ENCODE results near the gene SMNDC1. TPM values are rescaled to one million over a fixed set of nuclear protein-coding genes. Genes with fewer than 3 reads are reported as not detected.
"Not testable (repeated sequence)": the region's sequence is repeated elsewhere in the genome, so short reads cannot be mapped to it uniquely, and the experiment has no call there.

SMNDC1 gene
- 27.9 TPM for total RNA-seq

GRCh38 chr10:110304780-110305421, at the start of gene SMNDC1:
Gene SMNDC1, minus strand, starts transcription at chr10:110304920. Its CDS starts 1,333 bp downstream, at chr10:110303587.
- peak; percentile 99 for DNase-seq (ENCODE audit: low spot score)

- DNase-seq (ENCODE audit: low spot score): peak; percentile 87
Measured at GRCh38 chr10:110354322-110354766, 49.6 kb upstream of the SMNDC1 start.

DNA sequence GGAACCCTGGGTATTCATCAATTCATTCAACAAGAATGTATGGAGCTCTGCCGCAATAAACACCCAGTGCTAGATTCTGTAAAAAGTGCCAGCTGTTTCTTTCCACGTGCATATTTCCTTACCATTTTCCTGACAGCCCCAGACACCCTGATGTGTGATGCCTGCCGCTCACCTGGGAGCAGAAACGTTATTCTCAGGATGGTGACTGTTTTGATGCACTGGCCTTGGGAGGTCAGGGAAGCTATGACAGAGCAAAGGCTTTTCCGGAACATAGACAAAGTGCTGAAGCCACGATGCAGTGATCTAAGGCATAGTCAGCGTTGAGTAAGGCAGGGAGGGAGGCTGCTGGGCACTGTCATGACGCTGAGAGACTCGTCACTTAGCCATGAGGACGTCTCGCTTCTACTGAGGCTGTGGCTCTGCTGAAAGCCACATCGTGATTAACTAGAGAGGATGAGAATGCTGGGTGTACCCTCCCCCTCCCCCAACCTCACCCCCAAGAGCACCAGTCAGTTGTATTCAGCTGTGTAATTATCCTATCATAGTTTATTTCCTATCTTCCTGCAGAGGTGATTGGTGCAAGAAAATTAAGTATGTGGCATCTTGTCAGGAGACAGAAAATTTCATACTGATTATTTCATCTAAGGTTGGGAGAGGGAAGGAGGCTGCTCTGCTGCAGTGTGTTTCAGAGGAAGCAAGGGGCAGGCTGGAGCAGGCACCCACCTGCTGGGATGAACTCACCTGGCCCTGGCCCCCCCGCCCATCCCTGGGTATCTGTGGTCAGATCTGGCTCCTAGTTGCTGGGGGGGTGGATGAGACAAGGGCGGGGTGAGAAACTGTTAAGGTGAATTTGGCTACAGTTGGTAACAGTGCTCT, 48.8 kb upstream of the SMNDC1 start:
- DNase-seq (ENCODE audit: low spot score): no peak

DNA sequence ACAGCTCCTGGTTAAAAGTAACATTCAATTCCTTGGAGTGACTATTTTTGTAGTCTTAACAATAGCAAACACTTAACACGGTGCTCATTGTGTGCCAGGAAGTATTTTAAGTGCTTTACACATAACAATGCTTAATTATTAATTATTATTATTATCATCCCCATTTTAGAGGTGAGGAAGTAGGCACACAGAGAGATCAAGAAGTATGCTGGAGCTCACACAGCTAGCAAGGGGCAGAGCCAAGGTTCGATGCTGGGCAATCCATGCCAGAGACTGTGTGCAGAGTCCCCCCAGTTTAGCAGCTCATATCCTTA, 48.2 kb upstream of the SMNDC1 start:
- DNase-seq (ENCODE audit: low spot score): no peak

DNA sequence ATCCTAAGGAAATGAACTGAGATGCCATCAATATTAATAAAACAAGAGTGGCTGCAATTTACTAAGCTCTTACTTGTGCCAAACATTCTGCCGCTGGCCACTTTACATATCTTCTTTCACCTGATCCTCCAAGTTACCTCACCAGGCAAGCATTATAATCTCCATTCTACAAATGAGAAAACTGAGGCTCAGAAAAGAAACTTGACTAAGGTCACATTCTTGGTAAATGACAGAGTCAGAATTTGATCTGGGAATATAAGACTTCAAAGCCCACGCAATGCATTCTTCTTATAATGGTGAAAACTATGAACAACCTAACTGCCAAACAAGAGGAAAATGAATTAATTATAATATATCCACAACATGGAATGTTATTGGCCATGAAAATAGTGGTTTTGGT, 46.1 kb upstream of the SMNDC1 start:
- no peak for DNase-seq (ENCODE audit: low spot score)

GRCh38 chr10:110349831-110350230, 45.1 kb upstream of the SMNDC1 start:
- DNase-seq (ENCODE audit: low spot score): no peak

DNA sequence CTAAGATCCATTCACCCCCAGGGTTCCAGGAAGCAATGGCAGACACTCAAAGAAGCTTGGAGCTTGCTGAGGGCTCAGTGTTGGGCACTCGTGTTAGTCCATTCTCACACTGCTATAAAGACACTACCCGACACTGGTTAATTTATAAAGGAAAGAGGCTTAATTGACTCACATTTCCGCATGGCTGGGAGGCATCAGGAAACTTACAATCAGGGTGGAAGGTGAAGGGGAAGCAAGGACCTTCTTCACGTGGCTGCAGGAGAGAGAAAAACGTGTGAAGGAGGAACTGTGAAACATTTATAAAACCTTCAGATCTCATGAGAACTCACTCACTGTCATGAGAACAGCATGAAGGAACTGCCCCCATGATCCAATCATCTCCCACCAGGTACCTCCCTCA, 44.7 kb upstream of the SMNDC1 start:
- no peak for DNase-seq (ENCODE audit: low spot score)

DNA sequence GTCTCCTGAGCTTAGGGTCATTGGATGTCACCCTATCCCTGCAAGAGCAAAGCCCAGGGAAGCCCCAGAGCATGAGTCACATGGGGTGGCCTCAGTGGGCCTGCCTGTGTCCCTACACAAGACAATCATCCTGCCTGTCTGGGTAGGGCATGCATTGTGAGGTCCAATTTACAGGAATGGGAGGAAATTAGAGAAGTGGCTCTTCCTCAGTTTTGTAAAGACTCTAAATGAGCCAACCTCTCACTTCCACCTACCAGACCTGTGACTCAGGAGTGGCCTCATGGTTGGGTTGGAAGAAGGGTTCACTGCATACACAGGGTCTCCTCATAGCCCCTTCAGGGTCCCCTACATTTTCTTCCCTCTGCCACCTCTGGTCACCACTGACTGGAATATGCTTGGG, 43.6 kb upstream of the SMNDC1 start:
- DNase-seq (ENCODE audit: low spot score): no peak

GRCh38 chr10:110346914-110347313, 42.2 kb upstream of the SMNDC1 start:
- no peak for DNase-seq (ENCODE audit: low spot score)

- DNase-seq (ENCODE audit: low spot score): no peak
Measured at GRCh38 chr10:110345286-110345685, 40.6 kb upstream of the SMNDC1 start.

DNA sequence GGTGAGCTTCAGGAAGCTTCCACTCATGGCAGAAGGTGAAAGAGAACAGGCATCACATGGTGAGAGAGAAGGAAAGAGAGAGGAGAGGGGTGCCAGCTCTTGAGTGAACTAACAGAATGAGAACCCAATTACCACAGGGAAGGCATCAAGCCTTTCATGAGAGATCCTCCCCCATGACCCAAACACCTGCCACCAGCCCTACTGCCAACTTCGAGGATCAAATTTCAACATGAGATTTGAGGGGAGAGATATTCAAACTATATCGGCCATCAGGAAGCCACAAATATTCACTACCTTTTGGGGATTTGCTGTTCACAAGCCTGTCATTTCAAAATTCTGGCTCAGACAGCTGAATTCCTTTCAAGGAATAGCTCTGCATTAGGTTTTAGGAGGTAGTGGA, 39.9 kb upstream of the SMNDC1 start:
- DNase-seq (ENCODE audit: low spot score): no peak

- no peak for DNase-seq (ENCODE audit: low spot score)
Measured at GRCh38 chr10:110343947-110344346, 39.2 kb upstream of the SMNDC1 start.

GRCh38 chr10:110340816-110341215, 36.1 kb upstream of the SMNDC1 start:
- no peak for DNase-seq (ENCODE audit: low spot score)

GRCh38 chr10:110340122-110340521, 35.4 kb upstream of the SMNDC1 start:
- DNase-seq (ENCODE audit: low spot score): no peak

DNA sequence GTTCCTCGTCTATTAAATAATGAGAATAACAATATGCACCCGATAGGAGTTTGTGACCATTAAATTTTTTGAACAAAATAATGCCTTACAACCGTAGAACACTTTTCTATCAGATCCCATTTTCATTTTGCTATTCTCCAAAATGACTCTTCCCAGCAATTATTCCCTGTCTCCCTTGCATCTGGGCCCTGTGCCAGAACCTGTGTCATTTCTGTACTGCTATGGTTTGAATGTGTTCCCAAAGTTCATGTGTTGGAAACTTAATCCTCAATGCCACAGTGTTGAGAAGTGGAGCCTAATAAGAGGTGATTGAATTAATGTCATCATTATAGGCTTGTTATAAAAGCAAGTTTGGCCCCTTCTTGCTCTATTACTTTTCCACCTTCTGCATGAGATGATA, 33.2 kb upstream of the SMNDC1 start:
- DNase-seq (ENCODE audit: low spot score): no peak

GRCh38 chr10:110337401-110337800, 32.7 kb upstream of the SMNDC1 start:
- no peak for DNase-seq (ENCODE audit: low spot score)

GRCh38 chr10:110336111-110336721, 31.5 kb upstream of the SMNDC1 start:
- DNase-seq (ENCODE audit: low spot score): no peak

- DNase-seq (ENCODE audit: low spot score): no peak
Measured at GRCh38 chr10:110335314-110336064, 30.8 kb upstream of the SMNDC1 start.

GRCh38 chr10:110334061-110334656, 29.4 kb upstream of the SMNDC1 start:
- no peak for DNase-seq (ENCODE audit: low spot score)

- not testable (repeated sequence) for DNase-seq (ENCODE audit: low spot score)
Measured at GRCh38 chr10:110331226-110331795, 26.6 kb upstream of the SMNDC1 start.

DNA sequence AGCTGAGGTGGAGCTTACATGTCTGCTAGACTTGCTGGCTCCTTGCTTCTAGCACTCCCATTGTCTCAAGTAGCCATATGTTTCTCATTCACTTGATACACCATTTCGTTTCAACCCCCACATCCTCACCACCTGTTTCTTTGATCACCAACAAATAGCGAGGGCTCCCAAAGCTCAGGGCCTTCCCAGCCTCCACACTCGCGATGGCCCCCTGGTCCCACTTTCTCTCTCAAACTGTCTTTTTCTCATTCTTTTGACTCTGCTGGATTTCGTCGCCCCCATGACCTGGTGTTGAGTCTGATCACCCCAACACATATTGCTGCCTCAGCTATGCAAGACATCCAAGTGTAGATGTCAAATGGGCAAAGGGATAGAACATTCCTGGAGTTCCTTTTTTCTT, 26.0 kb upstream of the SMNDC1 start:
- DNase-seq (ENCODE audit: low spot score): no peak
